Heart right ventricle (tissue), 16 donors: ENCODE results near the gene ENOX1. TPM values are rescaled to one million over a fixed set of nuclear protein-coding genes. Genes with fewer than 3 reads are reported as not detected.
A peak's percentile ranks its signal among the peaks of the same experiment; 100 is the strongest.

Experiments used
- ATAC-seq, 8 donors: fragments of 200-7000 bp; cut with Tn5 transposase; one replicate each; pipeline ENCODE4 v1.9.1; 2020; ENCODE audit warnings: mild to moderate bottlenecking in 8 of 8, moderate library complexity in 8 of 8, moderate number of reproducible peaks in 1 of 8
- DNase-seq, 2 donors: peaks; one replicate each; pipeline ENCODE4 v3.0.0-alpha.2; 2020
- H3K27ac ChIP-seq, 10 donors: fragments of 200-600 bp; sonication (generic) in 2 of 10; one replicate each; pipeline versions ENCODE4 v1.5.0 to v1.8.0; 2020 to 2022; ENCODE audit warnings: mild to moderate bottlenecking in 3 of 10
- H3K27me3 ChIP-seq, 7 donors: fragments of 200-600 bp; one replicate each; pipeline ENCODE4 v1.8.0; 2021 to 2022; ENCODE audit warnings: mild to moderate bottlenecking in 2 of 7
- H3K36me3 ChIP-seq, 9 donors: fragments of 200-600 bp; sonication (generic) in 1 of 9; one replicate each; pipeline versions ENCODE4 v1.5.0 to v1.8.0; 2020 to 2022; ENCODE audit warnings: mild to moderate bottlenecking in 2 of 9
- H3K4me1 ChIP-seq, 9 donors: fragments of 200-600 bp; sonication (generic) in 1 of 9; one replicate each; pipeline versions ENCODE4 v1.5.0 to v1.8.0; 2020 to 2022; ENCODE audit warnings: mild to moderate bottlenecking in 4 of 9
- H3K4me3 ChIP-seq, 10 donors: fragments of 200-600 bp; sonication (generic) in 2 of 10; one replicate each; pipeline versions ENCODE4 v1.5.0 to v1.8.0; 2020 to 2022; ENCODE audit warnings: mild to moderate bottlenecking in 7 of 10, moderate library complexity in 2 of 10
- H3K9me3 ChIP-seq, 11 donors: fragments of 200-600 bp in 10 of 11; sonication (generic) in 2 of 11; one replicate each; pipeline versions ENCODE4 v1.5.0 to v1.8.0; 2013 to 2022; ENCODE audit warnings: mild to moderate bottlenecking in 2 of 11, control low read depth in 1 of 11, moderate library complexity in 1 of 11
- WGBS, 2 donors: extraction: QIAGEN DNeasy Blood & Tissue Kit; methylation state at CpG; one replicate each; pipeline ENCODE4 v1.1.7; 2013; ENCODE audit warnings: inconsistent platforms in 1 of 2; 5-methylcytosine and 5-hydroxymethylcytosine counted together
- intact Hi-C, 10 donors: fragments of 100-400 bp; cut with DNase I; formaldehyde crosslinking; loops; one replicate each; pipeline versions ENCODE4 v1.11.1 to v1.14.2; 2022
- polyA plus RNA-seq, 2 donors: library from polyadenylated mRNA; stranded (reverse); fragments of 200-250 nt; gene quantifications; one replicate each; pipeline ENCODE4 v1.2.3, GENCODE V29; 2013
- total RNA-seq, 10 donors: library from RNA; stranded (reverse); fragmentation: NEBNext Ultra II Directional in 3 of 10; extraction: Animal tissue kit (Norgen Biotek cat#: 25700) in 3 of 10; gene quantifications; one replicate each; pipeline versions ENCODE4 v1.2.1 to v1.2.4, GENCODE V29; 2021 to 2023
- TF ChIP-seq, protein P1 (sequence below), 9 donors: fragments of 200-600 bp; sonication (generic) in 2 of 9; IDR thresholded peaks; one replicate each; pipeline versions ENCODE4 v1.5.0 to v1.8.0; 2021 to 2022; ENCODE audit warnings: antibody characterized with exemption in 9 of 9, mild to moderate bottlenecking in 5 of 9, moderate library complexity in 1 of 9
- donor health status: Arrhythmogenic right ventricular cardiomyopathy.
- donor health status: ischemic (EF 13 %, LVEDD 7.1; RV severe dilation, severe dysfunction).
- donor health status: healthy with polysubstance abuse.
- donor health status: DM: no; HTN: yes; CAD: no.
- donor health status: DM: no; HTN: no; CAD: no.
- donor health status: ischemic (EF 25% LVEDD 6.9; RV normal size, moderate dysfunction).
- donor health status: ischemic (EF 25% LVEDD 5.7; RV mildly dilated, moderate dysfunction).
- donor health status: healthy.
- donor health status: DM: yes; HTN: yes; CAD: no.
- donor health status: Ischemic cardiomyopathy.
- donor health status: ischemic (EF 35%, LVEDD 5.7; RV mildly dilated, moderate dysfunction).
- donor health status: nonischemic (EF 11% LVEDD 7.7; RV severe dilation, severe dysfunction).
- donor health status: DM: yes; HTN: yes; CAD: no.
- donor health status: PGD.
- donor health status: ischemic (EF 29% LVEDD 5.4; RV normal size, mild dysfunction).
- donor health status: nonischemic (EF 23%, LVEDD 6.1; RV moderate dilation, normal function).

Gene ENOX1
- total and polyA plus RNA-seq, 12 donors: 2.0 to 10.4 (median 7.1) TPM

DNA sequence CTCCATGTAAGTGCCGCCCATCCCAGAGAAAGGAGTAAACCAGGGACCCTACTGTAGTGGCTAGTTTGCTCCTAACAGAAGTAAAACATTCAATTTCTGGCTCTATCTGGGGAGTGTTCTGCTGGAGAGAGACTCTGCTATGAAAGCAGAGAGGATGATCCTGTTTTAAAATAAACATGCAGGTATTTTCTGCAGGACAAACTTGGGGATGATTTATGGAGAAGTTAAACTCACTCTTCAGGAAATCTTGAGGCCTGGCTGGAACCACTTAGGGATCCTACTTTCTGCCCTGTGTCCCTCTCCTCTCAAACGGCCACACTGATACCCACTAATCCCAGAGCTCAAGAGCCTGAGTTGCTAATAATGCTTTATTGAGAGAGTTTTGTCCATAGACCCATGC lies 482.3 kb downstream of the ENOX1 start:
- Histone ChIP-seq H3K4me1 (peaks cover 0 to 36% (median 12%) of the 10 kb centered on the region in 9 donors), H3K36me3 (no peaks in the 10 kb centered on the region), H3K4me3 (no peak overlapping the region), H3K27ac (no peak overlapping the region), H3K27me3 (no peaks in the 10 kb centered on the region), H3K9me3 (no peaks in the 10 kb centered on the region)
- 91 to 94% methylated on average over 2 of the region's 2 CpGs for WGBS, 2 donors
- intact Hi-C loops: loop anchor here in 7 of 10 donors (5.0 to 10.0 kb wide), 8 partner anchors 180 to 570 kb away; partner anchors contain the start of genes ENOX1 (in 3 of the 7), CCDC122 (in 1 of the 7) and LACC1 (in 1 of the 7)
- DNase-seq (no peak), ATAC-seq (no peak)
- TF ChIP-seq, protein P1, sequence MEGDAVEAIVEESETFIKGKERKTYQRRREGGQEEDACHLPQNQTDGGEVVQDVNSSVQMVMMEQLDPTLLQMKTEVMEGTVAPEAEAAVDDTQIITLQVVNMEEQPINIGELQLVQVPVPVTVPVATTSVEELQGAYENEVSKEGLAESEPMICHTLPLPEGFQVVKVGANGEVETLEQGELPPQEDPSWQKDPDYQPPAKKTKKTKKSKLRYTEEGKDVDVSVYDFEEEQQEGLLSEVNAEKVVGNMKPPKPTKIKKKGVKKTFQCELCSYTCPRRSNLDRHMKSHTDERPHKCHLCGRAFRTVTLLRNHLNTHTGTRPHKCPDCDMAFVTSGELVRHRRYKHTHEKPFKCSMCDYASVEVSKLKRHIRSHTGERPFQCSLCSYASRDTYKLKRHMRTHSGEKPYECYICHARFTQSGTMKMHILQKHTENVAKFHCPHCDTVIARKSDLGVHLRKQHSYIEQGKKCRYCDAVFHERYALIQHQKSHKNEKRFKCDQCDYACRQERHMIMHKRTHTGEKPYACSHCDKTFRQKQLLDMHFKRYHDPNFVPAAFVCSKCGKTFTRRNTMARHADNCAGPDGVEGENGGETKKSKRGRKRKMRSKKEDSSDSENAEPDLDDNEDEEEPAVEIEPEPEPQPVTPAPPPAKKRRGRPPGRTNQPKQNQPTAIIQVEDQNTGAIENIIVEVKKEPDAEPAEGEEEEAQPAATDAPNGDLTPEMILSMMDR (IDR thresholded peaks at IDR 0.05): no peak

DNA sequence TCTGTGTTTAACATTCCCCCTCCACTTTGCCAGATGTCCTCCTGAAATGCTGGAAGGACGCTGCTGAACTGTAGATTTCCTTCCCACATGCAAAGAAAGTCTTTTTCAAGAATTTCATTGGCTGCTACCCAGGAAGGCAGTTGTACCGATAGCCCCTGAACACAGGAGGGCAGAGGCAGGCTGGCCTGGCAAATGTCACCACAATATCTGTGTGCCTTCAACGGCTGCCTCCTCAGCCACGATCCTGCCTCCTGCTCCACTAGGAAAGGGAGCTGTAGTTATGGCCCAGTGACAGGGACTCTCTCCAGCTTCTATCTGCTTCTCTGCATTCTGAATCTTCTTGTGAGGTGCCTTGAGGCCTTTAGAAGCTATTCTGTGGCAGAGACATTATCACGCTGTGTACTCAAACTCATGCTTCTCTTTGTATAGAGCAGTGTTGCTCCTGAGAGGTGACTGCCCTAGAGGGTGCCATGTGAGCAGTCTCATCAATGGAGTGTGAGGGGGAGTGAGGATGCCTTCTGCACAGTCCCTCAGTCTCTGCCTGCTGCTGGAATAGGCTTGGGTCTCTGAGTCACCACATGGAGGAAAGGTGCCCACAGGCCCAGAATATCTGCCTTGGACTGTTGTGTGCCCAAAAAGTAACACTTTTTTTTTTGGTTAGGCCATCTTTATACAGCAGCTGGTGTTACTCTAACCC lies 483.6 kb downstream of the ENOX1 start:
- no peak overlapping the region for H3K4me3 ChIP-seq
- ATAC-seq (peak; percentile 77 to 92 (median 86)), DNase-seq (peak; percentile 57 to 63)
- no peaks in the 10 kb centered on the region for H3K36me3 ChIP-seq
- intact Hi-C loops: loop anchor here in 9 of 10 donors (1.0 to 10.0 kb wide), 10 partner anchors 182 to 572 kb away; partner anchors contain the start of genes ENOX1 (in 3 of the 9), CCDC122 (in 1 of the 9) and LACC1 (in 1 of the 9)
- TF ChIP-seq, protein P1 (IDR thresholded peaks at IDR 0.05): peak; percentile 31 to 76 (median 59)
- H3K9me3 ChIP-seq: no peaks in the 10 kb centered on the region
- peak overlapping the region in 4 of 10 donors; percentile 17 to 56 (median 48) for H3K27ac ChIP-seq
- WGBS, 2 donors: 13 to 14% methylated on average over 5 of the region's 5 CpGs
- peaks cover 0 to 34% (median 18%) of the 10 kb centered on the region in 9 donors for H3K4me1 ChIP-seq
- no peaks in the 10 kb centered on the region for H3K27me3 ChIP-seq

DNA sequence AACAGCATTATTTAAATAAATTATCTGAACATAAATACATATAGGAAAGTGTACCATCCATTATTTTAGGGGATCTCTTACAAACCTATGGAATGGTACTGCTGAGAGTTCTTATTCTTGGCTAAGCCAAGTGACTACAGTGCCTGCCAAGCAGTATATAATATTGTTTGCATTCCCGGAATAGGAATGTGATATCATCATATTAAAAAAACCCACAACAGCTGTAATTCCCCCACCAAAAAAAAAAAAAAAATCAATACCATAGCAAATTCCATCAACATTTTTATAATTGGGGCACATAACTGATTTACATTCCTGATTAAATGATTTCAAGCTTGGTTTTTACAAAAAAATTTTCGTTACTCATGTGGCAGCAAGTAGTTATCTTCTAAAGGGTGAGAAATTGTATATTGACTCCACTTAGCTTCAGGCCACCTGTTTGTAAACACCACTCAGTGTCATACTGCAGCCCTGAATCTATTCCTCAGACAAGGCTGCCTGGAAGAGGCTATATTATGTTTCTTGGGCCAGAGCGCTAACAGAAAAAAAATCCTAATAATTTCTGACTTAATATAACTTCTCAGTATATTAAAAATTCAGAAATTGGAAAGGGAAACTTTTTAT lies 485.3 kb downstream of the ENOX1 start:
- H3K4me3 ChIP-seq: no peak overlapping the region
- H3K9me3 ChIP-seq: no peaks in the 10 kb centered on the region
- DNase-seq (no peak), ATAC-seq (no peak)
- TF ChIP-seq, protein P1 (IDR thresholded peaks at IDR 0.05): no peak
- H3K36me3 ChIP-seq: no peaks in the 10 kb centered on the region
- intact Hi-C loops: loop anchor here in 7 of 10 donors (5.0 to 10.0 kb wide), 8 partner anchors 183 to 573 kb away; partner anchors contain the start of genes ENOX1 (in 3 of the 7), CCDC122 (in 1 of the 7) and LACC1 (in 1 of the 7)
- H3K27me3 ChIP-seq: no peaks in the 10 kb centered on the region
- WGBS, 2 donors: 85 to 88% methylated on average over 3 of the region's 3 CpGs
- no peak overlapping the region for H3K27ac ChIP-seq
- peaks cover 0 to 22% (median 15%) of the 10 kb centered on the region in 9 donors for H3K4me1 ChIP-seq

DNA sequence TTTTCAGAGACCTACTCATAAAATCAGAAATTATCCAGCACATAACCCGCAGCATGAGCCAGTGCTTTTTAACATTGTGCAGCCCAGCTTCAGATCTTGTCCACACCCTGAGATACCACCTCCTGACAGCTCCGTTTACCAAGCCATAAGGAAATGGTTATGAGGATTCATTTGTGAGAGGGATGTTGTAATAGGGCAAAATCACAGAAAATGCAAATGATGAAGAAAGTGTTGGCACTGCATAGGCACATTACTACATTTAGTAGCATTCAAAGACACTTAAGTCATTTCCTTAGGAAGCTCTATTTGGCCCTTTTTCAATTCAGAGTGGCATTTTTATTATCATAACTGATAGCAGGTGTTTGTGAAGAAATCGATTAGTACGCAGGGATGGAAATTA lies 485.9 kb downstream of the ENOX1 start:
- WGBS, 2 donors: 71 to 72% methylated on average over 4 of the region's 4 CpGs
- TF ChIP-seq, protein P1 (IDR thresholded peaks at IDR 0.05): no peak
- H3K4me1 ChIP-seq: peaks cover 0 to 22% (median 15%) of the 10 kb centered on the region in 9 donors
- DNase-seq: no peak
- no peak overlapping the region for H3K27ac ChIP-seq
- H3K27me3 ChIP-seq: no peaks in the 10 kb centered on the region
- ATAC-seq: no peak
- no peak overlapping the region for H3K4me3 ChIP-seq
- intact Hi-C loops: loop anchor here in 7 of 10 donors (5.0 to 10.0 kb wide), 8 partner anchors 184 to 574 kb away; partner anchors contain the start of genes ENOX1 (in 3 of the 7), CCDC122 (in 1 of the 7) and LACC1 (in 1 of the 7)
- H3K36me3 ChIP-seq: no peaks in the 10 kb centered on the region
- no peaks in the 10 kb centered on the region for H3K9me3 ChIP-seq
